Measurements from ENCODE around the gene LRRIQ4.

GRCh38 chr3:169790687-169791429 is 21.8 kb upstream of the LRRIQ4 start:
- TF ChIP-seq CTCF (conservative IDR thresholded peaks at IDR 0.05 in 1 of 2, IDR thresholded peaks at IDR 0.05 in 1 of 2; ENCODE audit: extremely low read depth in 1 of 2, insufficient read depth in 1 of 2, low read depth in 1 of 2, low read length in 2 of 2) (no peak), EZH2 (IDR thresholded peaks at IDR 0.05; ENCODE audit: borderline replicate concordance, low read length) (no peak)

Measured in mammary epithelial cell (primary cell).